ENCODE data around the gene SYT7. TPM values are rescaled to one million over a fixed set of nuclear protein-coding genes. Genes with fewer than 3 reads are reported as not detected.

The SYT7 gene
- total RNA-seq, 2 experiments from 2014 or later = not detected

GRCh38 chr11:61507012-61507768 lies 73.7 kb downstream of the SYT7 start:
- Histone ChIP-seq H3K27me3 (ENCODE audit: control insufficient read depth in 1 of 2, insufficient read depth in 2 of 2, low read length in 2 of 2) (peaks cover 49 to 54% of the 10 kb centered on the region in 2 experiments), H3K27ac (ENCODE audit: low read depth in 1 of 2, low read length in 2 of 2) (no peak overlapping the region), H3K9me3 (ENCODE audit: control insufficient read depth in 1 of 2, insufficient read depth in 1 of 2, low read length in 2 of 2) (peaks cover 0 to 14% of the 10 kb centered on the region in 2 experiments), H3K4me1 (ENCODE audit: insufficient read depth, low read length) (peaks cover 18% of the 10 kb centered on the region), H3K4me3 (ENCODE audit: low read length) (no peak overlapping the region), H3K36me3 (ENCODE audit: insufficient read depth, low read length) (no peaks in the 10 kb centered on the region)
- Mint-ChIP-seq H3K27ac (no peak overlapping the region), H3K9me3 (no peaks in the 10 kb centered on the region), H3K27me3 (peaks cover 45% of the 10 kb centered on the region), H3K4me3 (no peak overlapping the region), H3K36me3 (ENCODE audit: low read depth) (no peaks in the 10 kb centered on the region), H3K4me1 (ENCODE audit: low read depth) (peaks cover 7% of the 10 kb centered on the region)
- ChIA-PET CTCF (no interaction called here), POLR2A (no interaction called here)
- no peak for TF ChIP-seq CTCF (IDR thresholded peaks at IDR 0.05)
- intact Hi-C loops (cut with DNase I, micrococcal nuclease) = no loop called here
- DNase-seq = no peak
- ATAC-seq (ENCODE audit: poor library complexity) = no peak

DNA sequence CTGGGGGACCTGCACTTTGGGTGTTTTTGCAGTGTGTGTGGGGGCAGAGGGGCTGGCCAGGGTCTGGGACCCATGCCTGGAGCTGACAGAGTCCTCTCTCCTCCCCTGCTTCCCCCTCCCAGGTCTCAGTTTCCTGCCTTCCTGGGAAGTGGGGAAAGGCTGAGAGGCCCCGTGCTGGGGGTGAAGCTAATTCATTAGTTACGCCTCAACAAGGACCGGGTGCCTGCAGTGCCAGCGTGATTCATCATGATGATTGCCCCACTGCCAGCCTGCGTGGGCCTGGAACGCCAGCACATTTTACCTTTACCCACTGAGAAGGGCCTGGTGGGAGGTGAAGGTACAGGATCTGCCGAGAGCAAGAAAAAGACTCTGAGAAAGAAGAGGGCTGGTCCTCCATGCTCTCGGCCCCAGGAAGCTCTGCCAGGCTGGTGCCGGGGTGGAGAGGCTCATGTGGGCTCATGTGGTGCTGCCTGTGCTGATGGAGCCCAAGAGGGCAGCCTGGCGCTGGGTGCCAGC lies 75.2 kb downstream of the SYT7 start:
- POLR2A ChIA-PET = no interaction called here
- H3K27ac Mint-ChIP-seq = no peak overlapping the region
- intact Hi-C loops (cut with DNase I, micrococcal nuclease) = no loop called here

GRCh38 chr11:61505106-61505505 lies 75.8 kb downstream of the SYT7 start:
- Mint-ChIP-seq H3K36me3 (ENCODE audit: low read depth) (no peaks in the 10 kb centered on the region), H3K27me3 (peaks cover 32% of the 10 kb centered on the region), H3K4me1 (ENCODE audit: low read depth) (peaks cover 7% of the 10 kb centered on the region), H3K27ac (no peak overlapping the region), H3K4me3 (no peak overlapping the region), H3K9me3 (no peaks in the 10 kb centered on the region)
- Histone ChIP-seq H3K4me1 (ENCODE audit: insufficient read depth, low read length) (peaks cover 17% of the 10 kb centered on the region), H3K9me3 (ENCODE audit: control insufficient read depth in 1 of 2, insufficient read depth in 1 of 2, low read length in 2 of 2) (peaks cover 0 to 9% of the 10 kb centered on the region in 2 experiments), H3K36me3 (ENCODE audit: insufficient read depth, low read length) (no peaks in the 10 kb centered on the region), H3K4me3 (ENCODE audit: low read length) (no peak overlapping the region), H3K27ac (ENCODE audit: low read depth in 1 of 2, low read length in 2 of 2) (no peak overlapping the region), H3K27me3 (ENCODE audit: control insufficient read depth in 1 of 2, insufficient read depth in 2 of 2, low read length in 2 of 2) (peaks cover 38 to 39% of the 10 kb centered on the region in 2 experiments)
- no peak for ATAC-seq (ENCODE audit: poor library complexity)
- ChIA-PET CTCF (no interaction called here), POLR2A (no interaction called here)
- intact Hi-C loops (cut with DNase I, micrococcal nuclease) = no loop called here
- no peak for TF ChIP-seq CTCF (IDR thresholded peaks at IDR 0.05)
- DNase-seq = no peak

More for the DNA sequence above, 75.2 kb downstream of the SYT7 start:
- no peaks in the 10 kb centered on the region for H3K36me3 Mint-ChIP-seq (ENCODE audit: low read depth)
- peaks cover 18% of the 10 kb centered on the region for H3K4me1 ChIP-seq (ENCODE audit: insufficient read depth, low read length)
- no peaks in the 10 kb centered on the region for H3K36me3 ChIP-seq (ENCODE audit: insufficient read depth, low read length)
- no peak overlapping the region for H3K4me3 Mint-ChIP-seq
- H3K4me3 ChIP-seq (ENCODE audit: low read length) = no peak overlapping the region
- no peak overlapping the region for H3K27ac ChIP-seq (ENCODE audit: low read depth in 1 of 2, low read length in 2 of 2)
- no peak for TF ChIP-seq CTCF (IDR thresholded peaks at IDR 0.05)
- no peaks in the 10 kb centered on the region for H3K9me3 Mint-ChIP-seq
- CTCF ChIA-PET = no interaction called here
- no peak for DNase-seq
- peaks cover 35% of the 10 kb centered on the region for H3K27me3 Mint-ChIP-seq
- peaks cover 7% of the 10 kb centered on the region for H3K4me1 Mint-ChIP-seq (ENCODE audit: low read depth)
- H3K9me3 ChIP-seq (ENCODE audit: control insufficient read depth in 1 of 2, insufficient read depth in 1 of 2, low read length in 2 of 2) = peaks cover 0 to 14% of the 10 kb centered on the region in 2 experiments
- H3K27me3 ChIP-seq (ENCODE audit: control insufficient read depth in 1 of 2, insufficient read depth in 2 of 2, low read length in 2 of 2) = peaks cover 44 to 45% of the 10 kb centered on the region in 2 experiments
- no peak for ATAC-seq (ENCODE audit: poor library complexity)

All from CD4-positive, alpha-beta T cell (primary cell).